ENCODE measurements around the gene FGD5. TPM values are rescaled to one million over a fixed set of nuclear protein-coding genes. Genes with fewer than 3 reads are reported as not detected.

FGD5 gene
- total and polyA plus RNA-seq, 2 donors (not counting 1 experiment from before 2014, with no cell fraction given): 0.03 to 0.50 TPM

GRCh38 chr3:14771593-14772497 is 46.9 kb upstream of the FGD5 start:
- Histone ChIP-seq H3K9ac (ENCODE audit: insufficient read depth, low read length) (no peak overlapping the region), H3K4me1 (ENCODE audit: control insufficient read depth, extremely low read depth, insufficient read depth, low read length) (no peaks in the 10 kb centered on the region), H3K36me3 (ENCODE audit: control insufficient read depth, insufficient read depth, low read length) (no peaks in the 10 kb centered on the region), H3K27me3 (ENCODE audit: control insufficient read depth, insufficient read depth, low read length) (no peaks in the 10 kb centered on the region), H3K4me2 (ENCODE audit: extremely low read depth, insufficient read depth, low read length) (no peak overlapping the region), H3K4me3 (replicated peaks in 1 of 4; ENCODE audit: control extremely low read depth in 1 of 4, insufficient read depth in 1 of 4, low read depth in 3 of 4, low read length in 4 of 4) (no peak overlapping the region), H2AFZ (ENCODE audit: low read length) (no peak overlapping the region), H3K27ac (ENCODE audit: insufficient read depth, low read length) (no peak overlapping the region), H4K20me1 (ENCODE audit: control insufficient read depth, extremely low read depth, insufficient read depth, low read length) (no peaks in the 10 kb centered on the region), H3K79me2 (ENCODE audit: control insufficient read depth, insufficient read depth, low read length) (no peaks in the 10 kb centered on the region), H3K9me3 (ENCODE audit: control insufficient read depth, insufficient read depth, low read depth, low read length) (no peaks in the 10 kb centered on the region)
- TF ChIP-seq, protein P1, sequence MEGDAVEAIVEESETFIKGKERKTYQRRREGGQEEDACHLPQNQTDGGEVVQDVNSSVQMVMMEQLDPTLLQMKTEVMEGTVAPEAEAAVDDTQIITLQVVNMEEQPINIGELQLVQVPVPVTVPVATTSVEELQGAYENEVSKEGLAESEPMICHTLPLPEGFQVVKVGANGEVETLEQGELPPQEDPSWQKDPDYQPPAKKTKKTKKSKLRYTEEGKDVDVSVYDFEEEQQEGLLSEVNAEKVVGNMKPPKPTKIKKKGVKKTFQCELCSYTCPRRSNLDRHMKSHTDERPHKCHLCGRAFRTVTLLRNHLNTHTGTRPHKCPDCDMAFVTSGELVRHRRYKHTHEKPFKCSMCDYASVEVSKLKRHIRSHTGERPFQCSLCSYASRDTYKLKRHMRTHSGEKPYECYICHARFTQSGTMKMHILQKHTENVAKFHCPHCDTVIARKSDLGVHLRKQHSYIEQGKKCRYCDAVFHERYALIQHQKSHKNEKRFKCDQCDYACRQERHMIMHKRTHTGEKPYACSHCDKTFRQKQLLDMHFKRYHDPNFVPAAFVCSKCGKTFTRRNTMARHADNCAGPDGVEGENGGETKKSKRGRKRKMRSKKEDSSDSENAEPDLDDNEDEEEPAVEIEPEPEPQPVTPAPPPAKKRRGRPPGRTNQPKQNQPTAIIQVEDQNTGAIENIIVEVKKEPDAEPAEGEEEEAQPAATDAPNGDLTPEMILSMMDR (conservative IDR thresholded peaks at IDR 0.05 in 1 of 2, IDR thresholded peaks at IDR 0.05 in 1 of 2; ENCODE audit: low read depth in 1 of 2, low read length in 2 of 2): no peak
- no peak for TF ChIP-seq EZH2 (IDR thresholded peaks at IDR 0.05; ENCODE audit: low read length, missing control alignments)
- DNase-seq (ENCODE audit: low read depth in 2 of 2): no peak

DNA sequence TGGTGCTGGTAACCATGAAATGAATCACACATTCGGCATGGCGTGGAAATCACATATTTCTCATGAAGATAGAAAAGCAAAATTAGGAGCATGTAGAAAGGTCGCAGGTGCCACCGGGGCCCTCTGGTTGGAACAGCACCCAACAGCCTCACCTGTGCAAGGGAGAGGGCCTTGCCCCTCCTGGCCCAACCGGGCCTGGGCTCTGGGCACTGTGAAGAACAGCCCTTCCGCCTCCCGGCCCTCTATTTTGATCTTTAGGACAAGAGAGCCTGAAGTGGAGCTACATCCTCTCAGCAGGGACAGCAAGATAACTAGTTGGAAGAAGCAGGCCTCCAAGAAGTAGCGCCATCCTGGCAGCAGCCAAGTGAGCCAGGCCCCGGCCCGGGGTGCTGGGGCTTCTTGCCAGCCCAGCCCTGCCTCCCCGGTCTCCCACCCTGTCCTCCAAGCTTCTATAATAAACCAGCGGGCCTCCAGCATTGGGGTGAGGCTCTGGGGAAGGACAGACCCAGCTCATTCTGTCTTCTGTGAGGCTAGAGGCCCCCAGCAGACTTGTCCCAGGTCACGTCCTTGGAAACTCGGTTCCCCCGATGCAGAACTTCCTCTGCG is 46.1 kb upstream of the FGD5 start:
- H3K4me2 ChIP-seq (ENCODE audit: extremely low read depth, insufficient read depth, low read length): no peak overlapping the region
- no peak overlapping the region for H3K9ac ChIP-seq (ENCODE audit: insufficient read depth, low read length)
- DNase-seq (ENCODE audit: low read depth in 2 of 2): no peak
- H3K27ac ChIP-seq (ENCODE audit: insufficient read depth, low read length): no peak overlapping the region
- H3K36me3 ChIP-seq (ENCODE audit: control insufficient read depth, insufficient read depth, low read length): no peaks in the 10 kb centered on the region
- no peak overlapping the region for H2AFZ ChIP-seq (ENCODE audit: low read length)
- H3K79me2 ChIP-seq (ENCODE audit: control insufficient read depth, insufficient read depth, low read length): no peaks in the 10 kb centered on the region
- TF ChIP-seq EZH2 (IDR thresholded peaks at IDR 0.05; ENCODE audit: low read length, missing control alignments): no peak
- TF ChIP-seq, protein P1 (conservative IDR thresholded peaks at IDR 0.05 in 1 of 2, IDR thresholded peaks at IDR 0.05 in 1 of 2; ENCODE audit: low read depth in 1 of 2, low read length in 2 of 2): no peak
- no peaks in the 10 kb centered on the region for H3K27me3 ChIP-seq (ENCODE audit: control insufficient read depth, insufficient read depth, low read length)
- no peaks in the 10 kb centered on the region for H3K9me3 ChIP-seq (ENCODE audit: control insufficient read depth, insufficient read depth, low read depth, low read length)
- H4K20me1 ChIP-seq (ENCODE audit: control insufficient read depth, extremely low read depth, insufficient read depth, low read length): no peaks in the 10 kb centered on the region
- no peaks in the 10 kb centered on the region for H3K4me1 ChIP-seq (ENCODE audit: control insufficient read depth, extremely low read depth, insufficient read depth, low read length)
- H3K4me3 ChIP-seq (replicated peaks in 1 of 4; ENCODE audit: control extremely low read depth in 1 of 4, insufficient read depth in 1 of 4, low read depth in 3 of 4, low read length in 4 of 4): no peak overlapping the region

- DNase-seq (ENCODE audit: low read depth in 2 of 2): no peak
- H3K79me2 ChIP-seq (ENCODE audit: control insufficient read depth, insufficient read depth, low read length): no peaks in the 10 kb centered on the region
- no peaks in the 10 kb centered on the region for H3K27me3 ChIP-seq (ENCODE audit: control insufficient read depth, insufficient read depth, low read length)
- H3K9me3 ChIP-seq (ENCODE audit: control insufficient read depth, insufficient read depth, low read depth, low read length): no peaks in the 10 kb centered on the region
- no peak overlapping the region for H3K4me3 ChIP-seq (replicated peaks in 1 of 4; ENCODE audit: control extremely low read depth in 1 of 4, insufficient read depth in 1 of 4, low read depth in 3 of 4, low read length in 4 of 4)
- H3K27ac ChIP-seq (ENCODE audit: insufficient read depth, low read length): no peak overlapping the region
- TF ChIP-seq, protein P1 (conservative IDR thresholded peaks at IDR 0.05 in 1 of 2, IDR thresholded peaks at IDR 0.05 in 1 of 2; ENCODE audit: low read depth in 1 of 2, low read length in 2 of 2): no peak
- TF ChIP-seq EZH2 (IDR thresholded peaks at IDR 0.05; ENCODE audit: low read length, missing control alignments): no peak
- H3K4me1 ChIP-seq (ENCODE audit: control insufficient read depth, extremely low read depth, insufficient read depth, low read length): no peaks in the 10 kb centered on the region
- no peaks in the 10 kb centered on the region for H4K20me1 ChIP-seq (ENCODE audit: control insufficient read depth, extremely low read depth, insufficient read depth, low read length)
- H3K9ac ChIP-seq (ENCODE audit: insufficient read depth, low read length): no peak overlapping the region
- H2AFZ ChIP-seq (ENCODE audit: low read length): no peak overlapping the region
- H3K36me3 ChIP-seq (ENCODE audit: control insufficient read depth, insufficient read depth, low read length): no peaks in the 10 kb centered on the region
- H3K4me2 ChIP-seq (ENCODE audit: extremely low read depth, insufficient read depth, low read length): no peak overlapping the region
Observed at GRCh38 chr3:14773281-14773680, 45.5 kb upstream of the FGD5 start.
